ENCODE results near the gene RPL15.
"Not testable (repeated sequence)": the region's sequence is repeated elsewhere in the genome, so short reads cannot be mapped to it uniquely, and the experiment has no call there.

Gene RPL15

DNA sequence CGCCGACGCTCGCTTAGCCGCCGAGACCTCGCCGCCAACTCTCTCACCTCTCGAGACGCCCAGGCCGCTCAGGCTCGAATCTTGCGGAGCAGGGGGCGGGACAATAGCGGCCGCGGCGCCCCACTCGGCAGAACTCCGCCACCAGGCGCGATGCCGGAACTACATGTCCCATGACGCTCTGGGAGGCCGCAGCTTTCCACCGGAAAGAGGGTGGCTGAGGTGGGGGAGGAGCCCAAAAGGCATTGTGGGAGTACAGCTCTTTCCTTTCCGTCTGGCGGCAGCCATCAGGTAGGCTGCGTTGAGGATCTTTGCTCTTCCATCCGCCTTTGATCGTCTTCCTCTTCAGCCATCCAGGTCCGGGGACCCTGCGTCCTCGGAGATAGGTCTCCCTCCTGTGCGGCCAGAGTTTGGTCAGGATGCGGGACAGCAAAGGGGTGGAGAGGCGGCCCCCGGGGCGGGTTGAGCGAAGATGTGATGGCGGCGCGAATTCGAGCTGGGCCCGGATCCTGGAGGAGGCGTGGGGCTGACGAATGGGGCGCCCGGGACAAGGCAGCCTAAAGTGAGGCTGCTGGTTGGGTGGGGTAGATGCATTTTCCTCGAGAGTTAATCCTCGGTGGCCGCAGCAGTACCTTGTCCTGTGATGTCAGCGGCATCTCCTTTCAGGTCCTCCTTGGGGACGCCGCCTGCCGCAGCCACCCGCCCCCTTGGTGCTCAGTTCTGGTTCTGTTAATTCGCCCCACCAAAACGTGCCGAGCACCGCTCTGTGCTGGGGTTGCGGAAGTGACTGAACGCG lies at the start of gene RPL15, which contains the start of gene NKIRAS1:
TSS of gene RPL15 (plus strand) at position 247 of the 793 bp plus-strand sequence. CDS start 728 bp downstream, outside the sequence.
TSS of gene NKIRAS1 (minus strand) at position 105 of the 793 bp plus-strand sequence. CDS start 6,086 bp downstream, outside the sequence.
- DNase-seq = peak; percentile 87

- DNase-seq = no peak
These were observed 49.5 kb upstream of the RPL15 start for GRCh38 chr3:23867400-23867799.

DNA sequence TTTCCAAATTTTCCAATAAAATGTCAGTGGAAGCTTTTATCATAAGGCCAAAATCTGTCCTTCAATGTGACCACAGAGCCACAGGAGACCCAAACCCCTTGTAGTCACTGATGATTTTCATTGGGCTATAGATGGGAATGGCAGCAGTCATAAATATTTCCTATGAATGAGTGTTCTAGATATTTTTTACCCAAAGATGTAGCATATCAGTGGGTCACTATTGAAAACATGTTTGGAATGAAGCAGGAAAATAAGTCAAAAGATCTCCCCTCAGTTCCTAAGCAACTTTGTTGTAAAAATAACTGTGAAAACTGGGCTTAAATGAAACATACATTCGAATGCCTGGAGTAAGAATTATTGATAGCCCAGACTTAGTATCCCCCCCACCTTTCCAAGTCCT lies 49.1 kb upstream of the RPL15 start:
- no peak for DNase-seq

DNA sequence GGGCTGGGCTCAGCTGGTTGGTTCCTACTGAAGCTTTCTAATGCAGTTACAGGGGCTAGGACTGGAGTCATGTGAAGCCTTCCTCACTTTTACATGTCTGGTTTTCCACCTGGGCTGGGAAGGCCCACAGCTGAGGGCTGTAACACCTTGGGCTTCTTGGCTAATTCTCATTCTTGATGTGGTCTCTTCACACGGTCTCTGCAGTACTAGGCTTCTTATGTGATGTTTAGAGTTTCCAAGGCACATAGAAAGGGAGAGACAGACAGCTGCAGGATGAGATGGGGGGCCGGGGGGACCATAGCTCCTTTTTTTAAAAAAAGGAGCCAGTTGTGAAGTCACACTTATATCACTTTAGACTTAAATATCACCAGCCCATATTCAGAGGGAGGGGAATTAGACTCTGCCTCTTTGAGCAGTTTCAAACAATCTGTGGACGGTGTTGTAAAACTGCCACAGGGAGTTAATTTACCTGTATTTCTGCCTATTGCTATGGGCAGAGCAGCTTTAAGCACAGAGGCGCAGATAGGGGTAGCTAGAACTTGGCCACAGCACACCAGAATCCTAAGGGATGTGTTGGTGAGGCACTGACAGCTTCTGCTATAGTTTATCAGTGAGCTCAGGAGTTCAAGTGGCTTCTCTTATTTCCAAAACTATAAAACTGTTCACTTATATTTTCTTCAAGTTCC lies 46.8 kb upstream of the RPL15 start:
- no peak for DNase-seq

DNA sequence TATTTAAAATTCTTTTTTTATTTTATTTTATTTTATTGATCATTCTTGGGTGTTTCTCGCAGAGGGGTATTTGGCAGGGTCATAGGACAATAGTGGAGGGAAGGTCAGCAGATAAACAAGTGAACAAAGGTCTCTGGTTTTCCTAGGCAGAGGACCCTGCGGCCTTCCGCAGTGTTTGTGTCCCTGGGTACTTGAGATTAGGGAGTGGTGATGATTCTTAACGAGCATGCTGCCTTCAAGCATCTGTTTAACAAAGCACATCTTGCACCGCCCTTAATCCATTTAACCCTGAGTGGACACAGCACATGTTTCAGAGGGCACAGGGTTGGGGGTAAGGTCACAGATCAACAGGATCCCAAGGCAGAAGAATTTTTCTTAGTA lies 46.3 kb upstream of the RPL15 start:
- DNase-seq = not testable (repeated sequence)

DNA sequence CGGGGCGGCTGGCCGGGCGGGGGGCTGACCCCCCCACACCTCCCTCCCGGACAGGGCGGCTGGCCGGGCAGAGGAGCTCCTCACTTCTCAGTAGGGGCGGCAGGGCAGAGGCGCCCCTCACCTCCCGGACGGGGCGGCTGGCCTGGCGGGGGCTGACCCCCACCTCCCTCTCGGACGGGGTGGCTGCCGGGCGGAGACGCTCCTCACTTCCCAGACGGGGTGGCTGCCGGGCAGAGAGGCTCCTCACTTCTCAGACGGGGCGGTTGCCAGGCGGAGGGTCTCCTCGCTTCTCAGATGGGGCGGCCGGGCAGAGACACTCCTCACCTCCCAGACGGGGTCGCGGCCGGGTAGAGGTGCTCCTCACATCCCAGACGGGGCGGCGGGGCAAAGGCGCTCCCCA lies 45.6 kb upstream of the RPL15 start:
- DNase-seq = not testable (repeated sequence)

DNA sequence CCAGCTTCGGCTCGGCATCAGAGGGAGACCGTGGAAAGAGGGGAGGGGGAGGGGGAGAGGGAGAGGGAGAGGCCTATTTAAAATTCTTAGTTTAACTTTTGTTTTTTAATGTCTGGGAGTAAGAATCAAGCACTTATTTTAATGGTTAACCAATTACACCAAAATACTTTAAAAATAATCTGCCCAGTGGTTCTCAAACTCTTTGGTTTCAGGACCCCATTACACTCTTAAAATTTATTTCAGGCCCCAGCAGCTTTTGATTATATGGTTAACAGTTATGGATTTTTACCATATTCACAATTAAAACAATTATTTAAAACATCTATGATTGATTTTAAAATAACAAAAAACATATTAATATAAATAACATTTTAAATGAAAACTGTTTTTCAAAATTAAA lies 44.6 kb upstream of the RPL15 start:
- DNase-seq = no peak

GRCh38 chr3:23873941-23874340 lies 43.0 kb upstream of the RPL15 start:
- no peak for DNase-seq

GRCh38 chr3:23874359-23875112 lies 42.4 kb upstream of the RPL15 start:
- no peak for DNase-seq

DNA sequence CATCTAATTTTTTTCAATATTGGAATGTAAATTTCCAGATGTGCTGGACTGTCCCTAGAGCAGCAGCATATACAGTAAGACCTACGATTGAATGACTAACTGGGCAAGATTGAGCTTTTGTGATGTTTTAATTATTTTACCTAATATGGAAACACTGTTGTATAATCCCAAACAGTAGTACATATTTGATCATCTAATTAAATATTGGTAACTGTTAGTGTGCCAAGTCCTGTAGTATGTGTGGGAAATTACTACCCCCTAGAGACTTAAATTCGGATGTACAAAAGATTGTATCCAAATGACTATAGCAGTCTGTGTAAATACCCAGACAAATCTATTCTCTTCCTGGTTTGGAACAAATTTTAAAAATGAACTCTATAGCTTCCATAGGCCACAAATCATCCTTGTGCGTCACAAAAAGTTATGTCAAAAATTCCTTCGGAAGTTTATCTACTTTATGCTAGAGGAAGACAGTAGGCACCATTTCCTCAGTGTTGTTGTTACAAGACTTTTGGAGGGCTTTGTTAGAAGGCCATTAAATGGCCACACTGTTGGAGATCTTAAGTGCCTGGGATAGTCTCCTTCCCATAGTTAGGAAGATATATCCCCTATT lies 41.7 kb upstream of the RPL15 start:
- no peak for DNase-seq

DNA sequence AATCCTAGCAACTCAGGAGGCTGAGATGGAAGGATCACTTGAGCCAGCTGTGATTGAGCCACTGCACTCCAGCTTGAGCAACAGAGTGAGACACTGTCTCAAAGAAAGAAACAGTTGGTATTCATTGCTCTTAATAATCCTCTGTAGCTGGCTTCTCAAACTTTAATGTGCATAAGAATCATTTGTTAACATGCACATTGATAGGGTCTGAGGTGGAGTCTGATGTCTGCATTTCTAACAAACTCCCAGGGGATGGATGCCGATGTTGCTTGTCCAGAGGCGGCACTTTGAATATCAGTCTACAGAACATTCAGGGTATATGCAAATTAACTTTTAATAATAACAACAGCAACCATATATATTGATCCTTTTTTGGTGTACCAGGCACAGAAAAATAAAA lies 40.0 kb upstream of the RPL15 start:
- DNase-seq = no peak

- no peak for DNase-seq
These were observed 39.5 kb upstream of the RPL15 start for GRCh38 chr3:23877329-23877980.

- DNase-seq = no peak
These were observed 37.4 kb upstream of the RPL15 start for GRCh38 chr3:23879485-23879884.

DNA sequence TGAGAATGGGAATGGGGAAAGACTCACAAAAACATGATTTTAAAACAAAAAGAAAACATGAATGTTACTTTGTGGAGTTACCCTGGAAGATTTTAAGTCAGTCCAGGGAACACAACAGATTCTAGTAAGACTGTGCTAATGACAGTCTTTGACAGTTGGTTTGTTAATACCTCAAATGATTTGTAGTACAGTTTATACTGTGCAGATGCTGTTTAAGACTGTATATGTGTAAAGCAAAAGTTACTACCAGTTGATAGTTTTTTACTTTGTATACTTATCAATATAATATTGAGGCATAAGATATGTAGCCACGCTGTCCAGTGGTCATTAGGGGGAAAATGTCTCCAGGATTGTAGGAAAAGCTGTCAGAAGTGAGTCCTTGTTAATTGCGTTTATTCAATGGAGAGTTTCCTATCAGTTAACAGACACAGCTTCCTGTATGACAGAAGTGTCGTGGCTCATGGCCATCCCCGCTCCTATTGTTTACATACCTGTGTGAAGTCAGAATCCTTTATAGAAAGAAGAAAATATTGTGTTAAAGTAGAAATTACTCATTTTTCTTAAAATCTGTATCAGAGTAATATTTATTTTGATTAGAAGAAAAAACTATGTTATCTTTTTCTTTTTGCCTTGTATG lies 36.1 kb upstream of the RPL15 start:
- no peak for DNase-seq

DNA sequence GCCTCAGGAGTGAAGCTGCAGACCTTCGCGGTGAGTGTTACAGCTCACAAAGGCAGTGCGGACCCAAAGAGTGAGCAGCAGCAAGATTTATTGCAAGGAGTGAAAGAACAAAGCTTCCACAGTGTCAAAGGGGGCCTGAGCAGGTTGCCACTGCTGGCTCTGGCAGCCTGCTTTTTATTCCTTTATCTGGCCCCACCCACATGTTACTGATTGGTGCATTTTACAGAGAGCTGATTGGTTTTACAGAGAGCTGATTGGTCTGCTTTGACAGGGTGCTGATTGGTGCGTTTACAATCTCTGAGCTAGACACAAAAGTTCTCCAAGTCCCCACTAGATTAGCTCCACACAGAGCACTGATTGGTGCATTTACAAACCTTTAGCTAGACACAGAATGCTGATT lies 34.9 kb upstream of the RPL15 start:
- DNase-seq = not testable (repeated sequence)

- no peak for DNase-seq
These were observed 34.4 kb upstream of the RPL15 start for GRCh38 chr3:23882487-23882918.

DNA sequence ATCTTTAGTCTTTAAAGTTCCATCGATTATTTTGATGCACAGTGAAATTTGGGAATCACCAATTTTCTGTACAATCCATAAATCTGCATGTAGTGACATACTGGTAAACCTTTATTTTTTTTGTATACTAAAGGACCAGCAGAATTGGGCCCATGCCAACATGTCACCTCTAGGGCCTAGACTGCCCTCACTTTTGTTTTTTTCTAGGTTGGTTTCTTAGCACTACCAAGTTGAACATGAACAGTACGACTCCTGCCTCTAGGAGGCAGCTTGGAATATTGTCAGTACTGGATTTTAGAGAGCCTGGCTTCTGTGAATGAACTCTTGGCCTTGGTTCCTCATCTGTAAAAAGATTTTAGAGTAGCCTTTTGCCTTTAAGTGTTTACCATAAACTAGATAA lies 32.5 kb upstream of the RPL15 start:
- DNase-seq = no peak

GRCh38 chr3:23885210-23885609 lies 31.7 kb upstream of the RPL15 start:
- no peak for DNase-seq

GRCh38 chr3:23886311-23886710 lies 30.6 kb upstream of the RPL15 start:
- no peak for DNase-seq

DNA sequence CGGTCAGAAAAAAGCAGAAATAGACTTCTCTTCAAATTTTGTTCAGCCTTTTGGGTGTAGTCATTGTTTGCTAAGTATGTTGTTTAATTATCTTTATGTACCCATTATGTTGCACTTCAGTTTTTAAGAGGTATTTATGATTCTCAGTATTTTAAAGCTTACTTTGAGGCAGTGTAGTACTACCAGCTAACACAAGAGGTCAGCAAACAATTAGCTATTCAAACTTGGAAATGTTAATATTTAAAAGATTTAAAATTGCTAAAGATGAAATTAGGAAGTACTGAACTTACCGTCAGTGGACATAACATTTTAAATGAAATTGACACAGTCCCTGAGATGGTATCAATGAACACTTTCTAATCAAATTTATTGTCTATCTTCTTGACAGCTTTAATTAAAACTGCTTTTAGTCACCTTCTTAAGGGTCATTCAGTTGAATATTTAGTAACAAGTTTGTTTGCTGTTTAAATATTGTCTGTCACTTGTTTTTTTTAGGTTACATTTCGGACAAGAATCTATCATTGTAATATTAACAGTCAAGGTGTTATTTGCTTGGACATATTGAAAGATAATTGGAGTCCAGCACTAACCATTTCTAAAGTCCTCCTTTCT lies 28.2 kb upstream of the RPL15 start:
- peak; percentile 15 for DNase-seq

GRCh38 chr3:23889386-23889785 lies 27.5 kb upstream of the RPL15 start:
- no peak for DNase-seq

- DNase-seq = no peak
These were observed 27.0 kb upstream of the RPL15 start for GRCh38 chr3:23889950-23890349.
